ENCODE data around the gene HES5.

The HES5 gene

GRCh38 chr1:2479186-2479585, 50.9 kb downstream of the HES5 start:
- DNase-seq (ENCODE audit: low read depth in 2 of 2): no peak

Data from stimulated activated CD4-positive, alpha-beta T cell treated with anti-CD3 and anti-CD28 coated beads, Interleukin-1b, Interleukin-23, amount 100 ng/mL, for 1 hour (primary cell).